ENCODE results near the gene FAM53B.

FAM53B gene

GRCh38 chr10:124643330-124644009, 100.7 kb downstream of the FAM53B start:
- DNase-seq = no peak
- Histone ChIP-seq H3K27me3 (ENCODE audit: insufficient read depth, low read depth, severe bottlenecking) (no peaks in the 10 kb centered on the region), H3K4me3 (ENCODE audit: low read depth, low read length) (no peak overlapping the region), H3K36me3 (peaks cover 2% of the 10 kb centered on the region), H3K27ac (no peak overlapping the region), H3K9me3 (ENCODE audit: severe bottlenecking) (no peaks in the 10 kb centered on the region)
- TF ChIP-seq CTCF (IDR thresholded peaks at IDR 0.05; ENCODE audit: low read depth, low read length) = no peak

DNA sequence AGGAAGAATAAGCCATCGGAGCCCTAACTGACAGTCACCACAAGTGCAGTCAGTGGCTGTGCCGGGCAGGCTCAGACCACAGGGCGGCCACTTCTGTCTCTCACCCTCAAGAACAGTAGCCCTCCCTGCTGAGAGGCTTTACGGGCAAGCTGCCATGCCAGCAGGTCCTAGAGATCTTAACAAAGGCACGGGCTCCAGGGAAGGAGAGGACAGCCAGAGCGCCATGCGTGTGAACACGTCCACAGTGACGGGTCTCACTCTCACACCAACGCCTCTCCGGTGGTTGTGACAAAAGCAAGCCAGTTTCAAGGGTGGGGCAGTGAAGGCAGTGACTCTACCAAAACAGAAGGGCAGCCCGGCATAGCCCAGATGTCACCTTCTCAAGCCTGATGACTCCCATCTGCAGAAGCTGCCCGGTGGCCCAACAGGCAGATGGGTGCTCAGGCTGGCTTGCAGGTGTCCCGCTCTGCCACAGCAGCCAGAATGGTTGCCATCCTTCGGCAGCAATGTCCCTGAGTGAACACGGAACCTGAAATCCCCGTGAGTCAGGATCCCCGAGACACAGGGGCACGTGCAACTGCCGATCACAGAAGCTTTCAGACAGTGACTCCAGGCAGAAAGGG, 102.0 kb downstream of the FAM53B start:
- DNase-seq = no peak

GRCh38 chr10:124641282-124642087, 102.7 kb downstream of the FAM53B start:
- Histone ChIP-seq H3K27me3 (ENCODE audit: insufficient read depth, low read depth, severe bottlenecking) (no peaks in the 10 kb centered on the region), H3K27ac (no peak overlapping the region)
- no peak for TF ChIP-seq CTCF (IDR thresholded peaks at IDR 0.05; ENCODE audit: low read depth, low read length)

More for the DNA sequence above, 102.0 kb downstream of the FAM53B start:
- Histone ChIP-seq H3K9me3 (ENCODE audit: severe bottlenecking) (no peaks in the 10 kb centered on the region), H3K4me3 (ENCODE audit: low read depth, low read length) (no peak overlapping the region), H3K36me3 (peaks cover 2% of the 10 kb centered on the region), H3K27ac (no peak overlapping the region), H3K27me3 (ENCODE audit: insufficient read depth, low read depth, severe bottlenecking) (no peaks in the 10 kb centered on the region)
- no peak for TF ChIP-seq CTCF (IDR thresholded peaks at IDR 0.05; ENCODE audit: low read depth, low read length)

DNA sequence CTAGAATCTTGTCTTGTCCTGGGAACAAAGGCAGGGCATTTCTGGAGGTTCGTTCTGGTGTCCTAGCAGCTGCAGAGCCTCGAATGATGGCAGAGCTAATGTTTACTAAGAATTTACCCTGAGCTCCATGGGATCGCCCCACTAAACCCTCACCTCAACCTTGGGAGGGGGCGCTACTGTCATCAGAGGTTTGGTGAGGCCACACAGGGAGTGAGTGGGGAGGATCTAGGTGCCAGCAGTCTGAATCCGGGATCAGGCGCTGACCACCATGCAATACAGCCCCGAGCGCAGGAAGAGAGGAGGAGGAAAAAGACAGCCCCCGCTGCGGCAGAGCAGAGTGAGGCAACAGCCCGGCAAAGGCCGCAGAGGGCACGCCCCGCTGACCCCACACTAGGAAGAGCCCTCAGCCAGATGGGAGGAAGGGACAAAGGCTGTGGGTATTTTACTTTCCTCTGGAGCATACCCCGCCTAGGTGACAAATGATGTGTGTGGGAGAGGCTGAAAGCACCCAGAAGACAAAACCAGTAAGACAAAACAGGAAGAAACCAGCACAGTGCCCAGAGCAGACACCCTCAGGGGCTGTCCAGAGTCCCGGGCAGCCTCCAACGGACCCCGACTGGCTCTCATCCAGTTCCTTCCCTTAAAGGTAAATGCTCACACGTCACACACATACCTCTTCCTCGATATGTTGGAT, 103.5 kb downstream of the FAM53B start:
- Histone ChIP-seq H3K36me3 (peaks cover 2% of the 10 kb centered on the region), H3K4me3 (ENCODE audit: low read depth, low read length) (no peak overlapping the region), H3K27me3 (ENCODE audit: insufficient read depth, low read depth, severe bottlenecking) (no peaks in the 10 kb centered on the region), H3K27ac (no peak overlapping the region), H3K9me3 (ENCODE audit: severe bottlenecking) (no peaks in the 10 kb centered on the region)
- TF ChIP-seq CTCF (IDR thresholded peaks at IDR 0.05; ENCODE audit: low read depth, low read length) = no peak
- no peak for DNase-seq

More at GRCh38 chr10:124641282-124642087, 102.7 kb downstream of the FAM53B start:
- DNase-seq = no peak
- no peaks in the 10 kb centered on the region for H3K9me3 ChIP-seq (ENCODE audit: severe bottlenecking)
- H3K4me3 ChIP-seq (ENCODE audit: low read depth, low read length) = no peak overlapping the region
- H3K36me3 ChIP-seq = peaks cover 2% of the 10 kb centered on the region

DNA sequence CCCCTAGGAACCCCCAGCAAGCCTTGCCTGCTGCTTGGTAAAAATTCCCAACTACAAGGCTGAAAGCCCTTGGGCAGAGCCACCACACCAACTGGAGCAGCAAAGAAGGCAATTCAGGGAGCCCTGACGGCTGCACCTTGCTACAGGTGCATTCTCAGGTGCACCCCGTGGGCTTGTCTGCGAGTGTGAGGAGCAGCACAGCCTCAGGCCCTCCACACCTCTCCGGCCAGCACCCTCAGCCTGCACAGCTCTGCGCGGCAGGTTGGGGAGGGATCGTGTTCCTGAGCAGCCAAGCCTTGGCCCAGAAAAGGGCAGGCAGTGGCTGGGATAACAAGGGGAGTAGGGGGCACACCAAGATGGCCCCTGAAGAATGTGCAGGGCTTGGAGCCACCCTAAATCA, 104.1 kb downstream of the FAM53B start:
- H3K9me3 ChIP-seq (ENCODE audit: severe bottlenecking) = no peaks in the 10 kb centered on the region
- peaks cover 2% of the 10 kb centered on the region for H3K36me3 ChIP-seq
- DNase-seq = no peak
- H3K27ac ChIP-seq = no peak overlapping the region
- H3K4me3 ChIP-seq (ENCODE audit: low read depth, low read length) = no peak overlapping the region
- no peaks in the 10 kb centered on the region for H3K27me3 ChIP-seq (ENCODE audit: insufficient read depth, low read depth, severe bottlenecking)
- TF ChIP-seq CTCF (IDR thresholded peaks at IDR 0.05; ENCODE audit: low read depth, low read length) = no peak

Data from WERI-Rb-1 (cell line).